ENCODE data around the gene GLI3.

GRCh38 chr7:42208572-42208971 is 28.4 kb downstream of the GLI3 start:
- no peak for TF ChIP-seq CTCF (IDR thresholded peaks at IDR 0.05)
- TF ChIP-seq EP300 (IDR thresholded peaks at IDR 0.05), result no peak
- no peak for TF ChIP-seq POLR2AphosphoS5 (IDR thresholded peaks at IDR 0.05)

Measured in stomach (tissue), 4 donors.